IMR-90 (cell line): ENCODE data around the gene MYPN. TPM values are rescaled to one million over a fixed set of nuclear protein-coding genes. Genes with fewer than 3 reads are reported as not detected.
A peak's percentile ranks its signal among the peaks of the same experiment; 100 is the strongest.

ENCODE experiments used
- MAZ ChIP-seq: IDR thresholded peaks from 2 replicates; pipeline ENCODE4 v1.6.1; 2012; ENCODE audit warnings: low read depth, mild to moderate bottlenecking, low read length, improper control_type of control experiment, moderate library complexity, borderline replicate concordance
- MXI1 ChIP-seq: IDR thresholded peaks from 2 replicates; pipeline ENCODE4 v1.6.1; 2012; ENCODE audit warnings: low read depth, mild to moderate bottlenecking, low read length, moderate library complexity, borderline replicate concordance
- NFE2L2 ChIP-seq: fragments of 150-350 bp; IDR thresholded peaks from 2 replicates; pipeline ENCODE4 v1.6.1; 2016; ENCODE audit warnings: low read depth, mild to moderate bottlenecking, low read length
- POLR2A ChIP-seq: IDR thresholded peaks from 2 replicates; pipeline ENCODE4 v1.6.1; 2012; ENCODE audit warnings: mild to moderate bottlenecking, low read depth, low read length
- polyA plus RNA-seq, 3 experiments: library from polyadenylated mRNA; depleted of rRNA; stranded (reverse); fragments of >200 nt; gene quantifications; 2 replicates each; pipeline ENCODE4 v1.2.3, GENCODE V29; 2012; ENCODE audit warnings: low replicate concordance in 1 of 3
- total RNA-seq: library from RNA; depleted of rRNA; stranded (reverse); fragments of >200 nt; gene quantifications from 2 replicates; pipeline ENCODE4 v1.2.3, GENCODE V29; 2012
- TF ChIP-seq, protein P1 (sequence below): fragments of 150-350 bp; IDR thresholded peaks from 2 replicates; pipeline ENCODE4 v1.6.1; 2017; ENCODE audit warnings: mild to moderate bottlenecking, antibody characterized with exemption, low read length, low read depth

The MYPN gene
- total and polyA plus RNA-seq, 2 of the 4 experiments (the other 2 are of a cell fraction): 7.8 to 13.1 TPM

DNA sequence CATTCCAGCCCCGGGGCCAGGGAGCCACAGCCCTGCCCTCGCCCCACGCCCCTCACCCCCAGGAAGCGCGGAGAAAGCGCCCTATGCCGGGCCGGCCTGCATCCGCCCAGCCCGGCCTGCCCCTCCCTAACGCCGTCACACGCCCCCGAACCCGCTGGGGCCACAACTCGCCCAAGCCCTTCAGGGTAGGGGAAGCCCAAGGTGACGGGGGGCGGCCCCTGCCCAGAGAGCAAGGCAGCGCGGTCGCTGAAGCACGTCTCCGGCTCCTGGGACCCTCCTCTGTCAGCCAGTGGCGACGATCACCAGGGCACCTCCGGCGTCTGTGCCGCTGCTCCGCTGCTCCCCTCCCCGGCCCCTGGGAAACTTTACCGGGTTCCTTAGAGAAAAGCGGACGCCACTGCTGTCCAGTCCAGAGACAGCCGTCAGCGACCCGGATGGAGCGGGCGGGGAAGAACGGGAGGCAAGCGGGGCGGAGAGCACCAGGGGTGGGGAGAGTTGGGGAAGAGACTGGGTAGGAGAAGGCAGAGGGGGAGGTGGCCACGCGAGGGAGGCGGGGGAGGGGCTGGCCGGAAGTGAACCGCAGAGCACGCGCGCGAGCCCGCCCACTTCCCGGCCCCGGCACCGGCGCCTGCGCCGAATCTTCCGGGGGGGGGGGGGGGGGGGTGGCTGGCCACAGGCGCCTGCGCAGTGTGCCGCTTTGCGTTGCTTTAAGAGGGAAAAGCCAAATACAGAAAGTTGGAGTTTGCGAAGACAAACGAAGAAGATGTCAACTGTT is 34.3 kb upstream of the MYPN start, which contains the start of gene HERC4 (continued):
- no peak for TF ChIP-seq NFE2L2
- TF ChIP-seq POLR2A: peak; percentile 92
- peak; percentile 72; the same call in 1 of the 2 replicates for TF ChIP-seq MXI1
- TF ChIP-seq, protein P1, sequence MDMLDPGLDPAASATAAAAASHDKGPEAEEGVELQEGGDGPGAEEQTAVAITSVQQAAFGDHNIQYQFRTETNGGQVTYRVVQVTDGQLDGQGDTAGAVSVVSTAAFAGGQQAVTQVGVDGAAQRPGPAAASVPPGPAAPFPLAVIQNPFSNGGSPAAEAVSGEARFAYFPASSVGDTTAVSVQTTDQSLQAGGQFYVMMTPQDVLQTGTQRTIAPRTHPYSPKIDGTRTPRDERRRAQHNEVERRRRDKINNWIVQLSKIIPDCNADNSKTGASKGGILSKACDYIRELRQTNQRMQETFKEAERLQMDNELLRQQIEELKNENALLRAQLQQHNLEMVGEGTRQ: 0 out of 2 replicates have a peak, but pooled peaks have one; percentile 27
- TF ChIP-seq MAZ: peak; percentile 94
